Neural cell (in vitro differentiated cells): Measurements from ENCODE around the gene OGFOD1. TPM values are rescaled to one million over a fixed set of nuclear protein-coding genes. Genes with fewer than 3 reads are reported as not detected.

Source experiments
- H2AFZ ChIP-seq: fragments of 200-600, 300-800 bp; sonication (generic), shearing (Covaris generic); 2 replicates; pipeline ENCODE4 v1.6.0; 2014; ENCODE audit warnings: low read depth, mild to moderate bottlenecking, antibody characterized with exemption, low read length, moderate library complexity
- H3F3A ChIP-seq: fragments of 200-600 bp; shearing (Covaris generic); 2 replicates; pipeline ENCODE4 v1.6.1; 2016; ENCODE audit warnings: mild to moderate bottlenecking, moderate library complexity, mixed read lengths, antibody characterized with exemption, low read length; ENCODE audit not compliant: insufficient read depth, poor library complexity, severe bottlenecking
- H3K27ac ChIP-seq: fragments of 200-600, 300-800 bp; sonication (generic), shearing (Covaris generic); 2 replicates; pipeline ENCODE4 v1.5.1; 2014; ENCODE audit warnings: mild to moderate bottlenecking, low read length, moderate library complexity
- H3K27me3 ChIP-seq: fragments of 300-800, 200-600 bp; sonication (generic), shearing (Covaris generic); 2 replicates; pipeline ENCODE4 v1.6.0; 2014; ENCODE audit warnings: mild to moderate bottlenecking, low read depth, low read length, moderate library complexity; ENCODE audit not compliant: insufficient read depth
- H3K36me3 ChIP-seq: fragments of 300-800, 200-600 bp; sonication (generic), shearing (Covaris generic); 2 replicates; pipeline ENCODE4 v1.5.1; 2014; ENCODE audit warnings: mild to moderate bottlenecking, antibody characterized with exemption, low read length, moderate library complexity; ENCODE audit not compliant: insufficient read depth
- H3K4me2 ChIP-seq: fragments of 300-800, 200-600 bp; sonication (generic), shearing (Covaris generic); 2 replicates; pipeline ENCODE4 v1.6.0; 2014; ENCODE audit warnings: mild to moderate bottlenecking, low read length
- H3K4me3 ChIP-seq: fragments of 300-800, 200-600 bp; sonication (generic), shearing (Covaris generic); 2 replicates; pipeline ENCODE4 v1.5.1; 2014; ENCODE audit warnings: mild to moderate bottlenecking, low read length, moderate library complexity
- H3K79me2 ChIP-seq: fragments of 200-600 bp; shearing (Covaris generic); replicated peaks from 2 replicates; pipeline ENCODE4 v1.6.0; 2014; ENCODE audit warnings: mild to moderate bottlenecking, low read length, moderate library complexity; ENCODE audit not compliant: insufficient read depth
- H3K9ac ChIP-seq: fragments of 300-800, 200-600 bp; sonication (generic), shearing (Covaris generic); 2 replicates; pipeline ENCODE4 v1.6.1; 2016; ENCODE audit warnings: mild to moderate bottlenecking, low read length, mixed read lengths
- H3K9me2 ChIP-seq: fragments of 200-600 bp; shearing (Covaris generic); 2 replicates; pipeline ENCODE4 v1.6.1; 2016; ENCODE audit warnings: mild to moderate bottlenecking, low read length, mixed read lengths; ENCODE audit not compliant: insufficient read depth
- H3K9me3 ChIP-seq: fragments of 200-600, 300-800 bp; sonication (generic), shearing (Covaris generic); 2 replicates; pipeline ENCODE4 v1.6.1; 2016; ENCODE audit warnings: mild to moderate bottlenecking, mixed run types, low read length, moderate library complexity, mixed read lengths
- H4K20me1 ChIP-seq: fragments of 200-600 bp; shearing (Covaris generic); 2 replicates; pipeline ENCODE4 v1.6.1; 2016; ENCODE audit warnings: mild to moderate bottlenecking, mixed run types; ENCODE audit not compliant: insufficient read depth
- CTCF ChIP-seq: fragments of 450-650 bp; IDR thresholded peaks from 2 replicates; pipeline ENCODE4 v1.5.1; 2014; ENCODE audit warnings: antibody characterized with exemption, mild to moderate bottlenecking, moderate library complexity; ENCODE audit not compliant: poor library complexity, severe bottlenecking
- EP300 ChIP-seq: fragments of 450-650 bp; conservative IDR thresholded peaks from 2 replicates; pipeline ENCODE4 v1.6.1; 2014; ENCODE audit warnings: antibody characterized with exemption, mild to moderate bottlenecking, moderate library complexity; ENCODE audit not compliant: poor library complexity, severe bottlenecking
- EZH2 ChIP-seq: fragments of 200-600, 300-800 bp; shearing (Covaris generic), sonication (generic); IDR thresholded peaks from 2 replicates; pipeline ENCODE4 v1.6.1; 2014; ENCODE audit warnings: antibody characterized with exemption, low read length, borderline replicate concordance, mild to moderate bottlenecking; ENCODE audit not compliant: insufficient read depth, poor library complexity, severe bottlenecking
- MXI1 ChIP-seq: fragments of 450-650 bp; conservative IDR thresholded peaks from 2 replicates; pipeline ENCODE4 v1.6.1; 2014; ENCODE audit warnings: antibody characterized with exemption, mild to moderate bottlenecking; ENCODE audit not compliant: poor library complexity, severe bottlenecking
- POLR2AphosphoS5 ChIP-seq: IDR thresholded peaks from 2 replicates; pipeline ENCODE4 v1.6.1; 2012
- RAD21 ChIP-seq: fragments of 450-650 bp; conservative IDR thresholded peaks from 2 replicates; pipeline ENCODE4 v1.6.1; 2014; ENCODE audit warnings: antibody characterized with exemption, mild to moderate bottlenecking, moderate library complexity
- REST ChIP-seq: IDR thresholded peaks from 2 replicates; pipeline ENCODE4 v1.6.1; 2012; ENCODE audit warnings: borderline replicate concordance
- SMC3 ChIP-seq: fragments of 450-650 bp; conservative IDR thresholded peaks from 2 replicates; pipeline ENCODE4 v1.6.1; 2014; ENCODE audit warnings: antibody characterized with exemption, mild to moderate bottlenecking, moderate library complexity; ENCODE audit not compliant: poor library complexity
- TAF1 ChIP-seq: IDR thresholded peaks from 2 replicates; pipeline ENCODE4 v1.6.1; 2012; ENCODE audit warnings: low read depth
- polyA plus RNA-seq: library from polyadenylated mRNA; depleted of rRNA; stranded (reverse); fragments of >200 nt; gene quantifications from 2 replicates; pipeline ENCODE4 v1.2.3, GENCODE V29; 2014

The OGFOD1 gene
- polyA plus RNA-seq, 1 donor from 2014 or later = 35.6 TPM

- Histone ChIP-seq H3K79me2 (peaks cover 33% of the 10 kb centered on the region), H2AFZ (no peak overlapping the region), H4K20me1 (peaks cover 5% of the 10 kb centered on the region), H3K27me3 (no peaks in the 10 kb centered on the region), H3K9ac (peak overlapping the region; percentile 80), H3K36me3 (no peaks in the 10 kb centered on the region), H3K27ac (peak overlapping the region; percentile 33), H3K4me3 (peak overlapping the region; percentile 67), H3K4me2 (no peak overlapping the region), H3F3A (no peaks in the 10 kb centered on the region), H3K9me2 (no peaks in the 10 kb centered on the region), H3K9me3 (no peaks in the 10 kb centered on the region)
- TF ChIP-seq EP300 (no peak), MXI1 (peak; percentile 52), CTCF (no peak), POLR2AphosphoS5 (peak; percentile 44), TAF1 (no peak)
Observed at GRCh38 chr16:56424791-56425438, 26.4 kb upstream of the OGFOD1 start.

- Histone ChIP-seq H3K27me3 (no peaks in the 10 kb centered on the region), H3K4me2 (peak within 1 kb of the TSS; percentile 64), H3K79me2 (peaks cover 28% of the 10 kb centered on the region), H3K9me2 (no peaks in the 10 kb centered on the region), H3K9ac (peak within 1 kb of the TSS; percentile 80), H3K27ac (peak within 1 kb of the TSS; percentile 33), H3K9me3 (no peaks in the 10 kb centered on the region), H3K4me3 (peak within 1 kb of the TSS; percentile 67), H2AFZ (no peak within 1 kb of the TSS), H3K36me3 (no peaks in the 10 kb centered on the region), H4K20me1 (peaks cover 5% of the 10 kb centered on the region), H3F3A (no peaks in the 10 kb centered on the region)
- TF ChIP-seq SMC3 = no peak
- TF ChIP-seq POLR2AphosphoS5 = peak; percentile 16
- TF ChIP-seq CTCF = peak; percentile 55
Observed at GRCh38 chr16:56425439-56425832, 25.9 kb upstream of the OGFOD1 start, which contains the start of gene AMFR. AMFR (minus strand) TSS chr16:56425545; CDS start chr16:56425327, 218 bp downstream.

- Histone ChIP-seq H3K27ac (no peak overlapping the region), H4K20me1 (peaks cover 5% of the 10 kb centered on the region), H3K9me3 (no peaks in the 10 kb centered on the region), H3F3A (no peaks in the 10 kb centered on the region), H3K9me2 (no peaks in the 10 kb centered on the region), H2AFZ (no peak overlapping the region), H3K27me3 (no peaks in the 10 kb centered on the region), H3K9ac (no peak overlapping the region), H3K4me3 (no peak overlapping the region), H3K4me2 (no peak overlapping the region), H3K79me2 (peaks cover 16% of the 10 kb centered on the region), H3K36me3 (no peaks in the 10 kb centered on the region)
- no peak for TF ChIP-seq EP300
- TF ChIP-seq SMC3 = no peak
- no peak for TF ChIP-seq RAD21
- TF ChIP-seq MXI1 = no peak
- no peak for TF ChIP-seq TAF1
- no peak for TF ChIP-seq CTCF
- TF ChIP-seq EZH2 = no peak
- TF ChIP-seq REST = no peak
- TF ChIP-seq POLR2AphosphoS5 = no peak
Observed at GRCh38 chr16:56426585-56426984, 24.8 kb upstream of the OGFOD1 start.
